ACHN (cell line): ENCODE measurements around the gene OGDHL.
"Not testable (repeated sequence)": the region's sequence is repeated elsewhere in the genome, so short reads cannot be mapped to it uniquely, and the experiment has no call there.

Experiments
- DNase-seq: peaks from one replicate; pipeline ENCODE4 v3.0.0-alpha.2; 2015
- in situ Hi-C: cut with HindIII; loops from 2 replicates; pipeline ENCODE4 v1.10.0; 2017; ENCODE audit warnings: low sequenced_read_pairs, low pct_ligation_motif_present, low pct_unique_long_range_greater_than_20kb

The OGDHL gene

GRCh38 chr10:49761789-49762565 lies at the start of gene OGDHL:
Gene OGDHL (minus strand): TSS chr10:49762323. CDS start chr10:49758592, 3,731 bp downstream.
- peak; percentile 79 for DNase-seq
- in situ Hi-C loops = no loop called here

GRCh38 chr10:49803988-49804387 lies 41.9 kb upstream of the OGDHL start:
- no peak for DNase-seq
- in situ Hi-C loops = no loop called here

- DNase-seq = no peak
- in situ Hi-C loops = no loop called here
Measured at GRCh38 chr10:49798275-49798674, 36.2 kb upstream of the OGDHL start.

- DNase-seq = no peak
- in situ Hi-C loops = no loop called here
Measured at GRCh38 chr10:49791100-49791499, 29.0 kb upstream of the OGDHL start.

- in situ Hi-C loops = no loop called here
Measured at GRCh38 chr10:49784681-49785080, 22.6 kb upstream of the OGDHL start.

GRCh38 chr10:49783645-49784044 lies 21.5 kb upstream of the OGDHL start:
- in situ Hi-C loops = no loop called here
- peak; percentile 7 for DNase-seq

More at GRCh38 chr10:49784681-49785080, 22.6 kb upstream of the OGDHL start:
- no peak for DNase-seq

- no peak for DNase-seq
- in situ Hi-C loops = no loop called here
Measured at GRCh38 chr10:49781247-49781646, 19.1 kb upstream of the OGDHL start.

GRCh38 chr10:49778197-49778596 lies 16.1 kb upstream of the OGDHL start:
- in situ Hi-C loops = no loop called here
- DNase-seq = no peak

- in situ Hi-C loops = no loop called here
Measured at GRCh38 chr10:49776851-49777250, 14.7 kb upstream of the OGDHL start.

GRCh38 chr10:49775014-49775413 lies 12.9 kb upstream of the OGDHL start:
- no peak for DNase-seq

More at GRCh38 chr10:49776851-49777250, 14.7 kb upstream of the OGDHL start:
- DNase-seq = no peak

GRCh38 chr10:49772944-49773343 lies 10.8 kb upstream of the OGDHL start:
- in situ Hi-C loops, DNase-seq: not testable (repeated sequence)

More at GRCh38 chr10:49775014-49775413, 12.9 kb upstream of the OGDHL start:
- in situ Hi-C loops = no loop called here

- in situ Hi-C loops, DNase-seq: not testable (repeated sequence)
Measured at GRCh38 chr10:49771046-49771445, 8.9 kb upstream of the OGDHL start.

GRCh38 chr10:49769692-49770091 lies 7.6 kb upstream of the OGDHL start:
- in situ Hi-C loops = no loop called here
- no peak for DNase-seq

- in situ Hi-C loops = no loop called here
- no peak for DNase-seq
Measured at GRCh38 chr10:49768731-49769130, 6.6 kb upstream of the OGDHL start.

- in situ Hi-C loops = no loop called here
- no peak for DNase-seq
Measured at GRCh38 chr10:49768329-49768728, 6.2 kb upstream of the OGDHL start.

- no peak for DNase-seq
- in situ Hi-C loops = no loop called here
Measured at GRCh38 chr10:49767752-49768151, 5.6 kb upstream of the OGDHL start.

GRCh38 chr10:49766484-49766883 lies 4.4 kb upstream of the OGDHL start:
- in situ Hi-C loops = no loop called here
- no peak for DNase-seq

GRCh38 chr10:49762566-49762877 lies 399 bp upstream of the OGDHL start:
- no peak for DNase-seq
- in situ Hi-C loops = no loop called here

GRCh38 chr10:49761201-49761788 lies 828 bp downstream of the OGDHL start:
- in situ Hi-C loops = no loop called here
- no peak for DNase-seq

GRCh38 chr10:49760789-49761188 lies 1.3 kb downstream of the OGDHL start:
- in situ Hi-C loops = no loop called here
- DNase-seq = no peak
